ENCODE data around the gene RNF135.

DNA sequence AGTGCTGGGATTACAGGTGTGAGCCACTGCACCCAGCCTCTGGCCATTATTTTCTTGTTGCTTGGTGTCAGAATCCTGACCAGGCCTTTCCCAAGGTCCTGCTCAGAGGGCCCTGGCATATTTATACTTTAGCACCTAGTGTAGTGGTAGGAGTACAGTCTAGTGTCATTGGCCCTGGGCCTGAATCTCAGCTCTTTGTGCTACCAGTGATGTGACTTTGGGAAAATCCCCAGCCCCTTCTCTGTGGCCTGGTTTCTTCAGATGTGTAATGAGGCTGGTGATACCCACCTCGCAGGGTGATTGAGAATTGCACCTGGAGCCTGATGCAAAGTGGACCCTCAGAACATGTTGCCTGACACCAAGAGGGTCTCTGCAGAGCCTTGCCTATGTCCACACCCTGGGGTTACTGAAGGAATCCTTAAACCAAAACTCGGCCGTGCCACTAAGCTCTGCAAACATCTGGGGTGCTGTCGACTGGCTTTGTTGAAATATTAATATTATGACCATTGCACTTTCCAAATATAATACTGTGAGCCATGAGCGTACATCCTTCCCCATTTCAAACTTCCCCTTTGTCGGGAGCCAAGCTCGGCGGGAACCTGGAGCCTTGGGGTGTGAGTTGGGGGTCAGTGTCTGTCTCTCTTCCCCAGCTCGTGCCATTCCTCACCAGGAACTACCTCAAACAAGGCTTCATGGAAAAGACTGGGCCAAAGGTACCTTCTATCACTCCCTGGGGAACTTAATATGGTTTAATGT, 18.0 kb upstream of the RNF135 start:
- no peak for TF ChIP-seq POLR2A (IDR thresholded peaks at IDR 0.05; ENCODE audit: borderline replicate concordance, extremely low read depth, insufficient read depth, insufficient read length)
- TF ChIP-seq JUND (IDR thresholded peaks at IDR 0.05), result no peak
- TF ChIP-seq, protein P1, sequence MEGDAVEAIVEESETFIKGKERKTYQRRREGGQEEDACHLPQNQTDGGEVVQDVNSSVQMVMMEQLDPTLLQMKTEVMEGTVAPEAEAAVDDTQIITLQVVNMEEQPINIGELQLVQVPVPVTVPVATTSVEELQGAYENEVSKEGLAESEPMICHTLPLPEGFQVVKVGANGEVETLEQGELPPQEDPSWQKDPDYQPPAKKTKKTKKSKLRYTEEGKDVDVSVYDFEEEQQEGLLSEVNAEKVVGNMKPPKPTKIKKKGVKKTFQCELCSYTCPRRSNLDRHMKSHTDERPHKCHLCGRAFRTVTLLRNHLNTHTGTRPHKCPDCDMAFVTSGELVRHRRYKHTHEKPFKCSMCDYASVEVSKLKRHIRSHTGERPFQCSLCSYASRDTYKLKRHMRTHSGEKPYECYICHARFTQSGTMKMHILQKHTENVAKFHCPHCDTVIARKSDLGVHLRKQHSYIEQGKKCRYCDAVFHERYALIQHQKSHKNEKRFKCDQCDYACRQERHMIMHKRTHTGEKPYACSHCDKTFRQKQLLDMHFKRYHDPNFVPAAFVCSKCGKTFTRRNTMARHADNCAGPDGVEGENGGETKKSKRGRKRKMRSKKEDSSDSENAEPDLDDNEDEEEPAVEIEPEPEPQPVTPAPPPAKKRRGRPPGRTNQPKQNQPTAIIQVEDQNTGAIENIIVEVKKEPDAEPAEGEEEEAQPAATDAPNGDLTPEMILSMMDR (IDR thresholded peaks at IDR 0.05 in 2 of 3, conservative IDR thresholded peaks at IDR 0.05 in 1 of 3; ENCODE audit: borderline replicate concordance in 1 of 3, insufficient read depth in 1 of 3, low read depth in 2 of 3, low read length in 2 of 3), result no peak
- no peak for TF ChIP-seq EZH2 (IDR thresholded peaks at IDR 0.05)
- TF ChIP-seq EZH2phosphoT487 (IDR thresholded peaks at IDR 0.05; ENCODE audit: borderline replicate concordance), result no peak
- TF ChIP-seq CEBPB (IDR thresholded peaks at IDR 0.05; ENCODE audit: low read depth), result no peak
- TF ChIP-seq, protein P2, sequence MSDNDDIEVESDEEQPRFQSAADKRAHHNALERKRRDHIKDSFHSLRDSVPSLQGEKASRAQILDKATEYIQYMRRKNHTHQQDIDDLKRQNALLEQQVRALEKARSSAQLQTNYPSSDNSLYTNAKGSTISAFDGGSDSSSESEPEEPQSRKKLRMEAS (IDR thresholded peaks at IDR 0.05), result no peak
- TF ChIP-seq SIN3A (IDR thresholded peaks at IDR 0.05; ENCODE audit: low read depth), result no peak
- no peak for TF ChIP-seq ELF1 (IDR thresholded peaks at IDR 0.05; ENCODE audit: borderline replicate concordance, low read depth)
- TF ChIP-seq, protein P3, sequence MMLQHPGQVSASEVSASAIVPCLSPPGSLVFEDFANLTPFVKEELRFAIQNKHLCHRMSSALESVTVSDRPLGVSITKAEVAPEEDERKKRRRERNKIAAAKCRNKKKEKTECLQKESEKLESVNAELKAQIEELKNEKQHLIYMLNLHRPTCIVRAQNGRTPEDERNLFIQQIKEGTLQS (IDR thresholded peaks at IDR 0.05), result no peak
- no peak for TF ChIP-seq SP1 (IDR thresholded peaks at IDR 0.05; ENCODE audit: low read depth)

All from HCT116 (cell line).